Type B pancreatic cell (in vitro differentiated cells): ENCODE data around the gene MT3. TPM values are rescaled to one million over a fixed set of nuclear protein-coding genes. Genes with fewer than 3 reads are reported as not detected.

Experiments
- DNase-seq: peaks from one replicate; pipeline ENCODE4 v3.0.0; 2021; ENCODE audit warnings: mixed read lengths; ENCODE audit not compliant: unreplicated experiment; ENCODE audit errors: extremely low spot score
- H3K27ac Mint-ChIP-seq: 2 replicates; pipeline ENCODE4 v1.8.0; 2021; ENCODE audit warnings: mild to moderate bottlenecking, mixed read lengths
- H3K27me3 Mint-ChIP-seq: 2 replicates; pipeline ENCODE4 v1.8.0; 2021; ENCODE audit warnings: mixed read lengths
- H3K36me3 Mint-ChIP-seq: 2 replicates; pipeline ENCODE4 v1.8.0; 2021; ENCODE audit warnings: mixed read lengths
- H3K4me1 Mint-ChIP-seq: one replicate; pipeline ENCODE4 v1.8.0; 2021; ENCODE audit warnings: mixed read lengths; ENCODE audit not compliant: unreplicated experiment
- H3K4me3 Mint-ChIP-seq: 2 replicates; pipeline ENCODE4 v1.8.0; 2021; ENCODE audit warnings: mild to moderate bottlenecking, mixed read lengths
- H3K9me3 Mint-ChIP-seq: 2 replicates; pipeline ENCODE4 v1.8.0; 2021; ENCODE audit warnings: mixed read lengths
- total RNA-seq: library from RNA; stranded (reverse); gene quantifications from 2 replicates; pipeline ENCODE4 v1.2.1, GENCODE V29; 2021; ENCODE audit warnings: low replicate concordance
- TF ChIP-seq, protein P1 (sequence below): fragments of 200-600 bp; sonication (generic); conservative IDR thresholded peaks from 2 replicates; pipeline ENCODE4 v1.5.0; 2021; ENCODE audit warnings: antibody characterized with exemption, mild to moderate bottlenecking

Gene MT3
- total RNA-seq, 1 donor from 2014 or later, result not detected

DNA sequence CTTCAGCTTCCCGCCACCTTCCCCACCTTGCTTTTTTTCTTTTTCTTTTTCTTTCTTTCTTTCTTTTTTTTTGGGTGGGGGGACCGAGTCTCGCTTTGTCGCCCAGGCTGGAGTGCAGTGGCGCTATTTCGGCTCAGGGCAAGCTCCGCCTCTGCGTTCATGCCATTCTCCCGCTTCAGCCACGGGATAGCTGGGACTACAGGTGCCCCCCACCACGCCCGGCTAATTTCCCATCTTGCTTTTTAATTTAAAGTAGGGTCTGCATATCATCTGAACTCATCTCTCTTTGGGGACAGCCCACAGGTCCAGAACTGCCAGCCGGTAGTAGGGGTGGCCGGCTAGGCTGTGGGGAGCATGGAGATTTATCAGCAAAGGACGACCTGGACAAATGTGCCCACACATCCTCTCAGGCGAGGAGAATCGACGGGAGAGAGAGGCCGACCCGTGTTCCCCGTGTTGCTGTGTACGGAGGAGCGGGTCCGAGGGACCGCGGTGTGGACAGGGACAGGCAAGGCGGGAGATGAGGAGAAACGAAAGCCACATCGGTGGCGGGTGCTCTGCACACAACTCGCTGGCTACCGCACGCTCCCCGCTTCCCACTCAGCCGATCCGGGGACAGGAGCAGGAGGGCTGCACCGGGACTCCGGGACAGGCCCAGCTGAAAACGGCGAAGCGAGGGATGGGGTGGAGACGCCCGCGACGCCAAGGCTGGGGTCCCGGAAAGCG, 45.5 kb downstream of the MT3 start:
- Mint-ChIP-seq H3K4me1 (peaks cover 9% of the 10 kb centered on the region), H3K36me3 (no peaks in the 10 kb centered on the region), H3K4me3 (peak overlapping the region; percentile 29), H3K27me3 (peaks cover 96% of the 10 kb centered on the region), H3K27ac (no peak overlapping the region), H3K9me3 (no peaks in the 10 kb centered on the region)
- no peak for DNase-seq
- TF ChIP-seq, protein P1, sequence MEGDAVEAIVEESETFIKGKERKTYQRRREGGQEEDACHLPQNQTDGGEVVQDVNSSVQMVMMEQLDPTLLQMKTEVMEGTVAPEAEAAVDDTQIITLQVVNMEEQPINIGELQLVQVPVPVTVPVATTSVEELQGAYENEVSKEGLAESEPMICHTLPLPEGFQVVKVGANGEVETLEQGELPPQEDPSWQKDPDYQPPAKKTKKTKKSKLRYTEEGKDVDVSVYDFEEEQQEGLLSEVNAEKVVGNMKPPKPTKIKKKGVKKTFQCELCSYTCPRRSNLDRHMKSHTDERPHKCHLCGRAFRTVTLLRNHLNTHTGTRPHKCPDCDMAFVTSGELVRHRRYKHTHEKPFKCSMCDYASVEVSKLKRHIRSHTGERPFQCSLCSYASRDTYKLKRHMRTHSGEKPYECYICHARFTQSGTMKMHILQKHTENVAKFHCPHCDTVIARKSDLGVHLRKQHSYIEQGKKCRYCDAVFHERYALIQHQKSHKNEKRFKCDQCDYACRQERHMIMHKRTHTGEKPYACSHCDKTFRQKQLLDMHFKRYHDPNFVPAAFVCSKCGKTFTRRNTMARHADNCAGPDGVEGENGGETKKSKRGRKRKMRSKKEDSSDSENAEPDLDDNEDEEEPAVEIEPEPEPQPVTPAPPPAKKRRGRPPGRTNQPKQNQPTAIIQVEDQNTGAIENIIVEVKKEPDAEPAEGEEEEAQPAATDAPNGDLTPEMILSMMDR, result no peak

GRCh38 chr16:56635441-56635967, 46.2 kb downstream of the MT3 start:
- no peaks in the 10 kb centered on the region for H3K9me3 Mint-ChIP-seq
- peaks cover 96% of the 10 kb centered on the region for H3K27me3 Mint-ChIP-seq
- no peak overlapping the region for H3K27ac Mint-ChIP-seq
- peaks cover 9% of the 10 kb centered on the region for H3K4me1 Mint-ChIP-seq
- H3K36me3 Mint-ChIP-seq, result no peaks in the 10 kb centered on the region
- no peak for DNase-seq
- TF ChIP-seq, protein P1, result no peak
- no peak overlapping the region for H3K4me3 Mint-ChIP-seq

DNA sequence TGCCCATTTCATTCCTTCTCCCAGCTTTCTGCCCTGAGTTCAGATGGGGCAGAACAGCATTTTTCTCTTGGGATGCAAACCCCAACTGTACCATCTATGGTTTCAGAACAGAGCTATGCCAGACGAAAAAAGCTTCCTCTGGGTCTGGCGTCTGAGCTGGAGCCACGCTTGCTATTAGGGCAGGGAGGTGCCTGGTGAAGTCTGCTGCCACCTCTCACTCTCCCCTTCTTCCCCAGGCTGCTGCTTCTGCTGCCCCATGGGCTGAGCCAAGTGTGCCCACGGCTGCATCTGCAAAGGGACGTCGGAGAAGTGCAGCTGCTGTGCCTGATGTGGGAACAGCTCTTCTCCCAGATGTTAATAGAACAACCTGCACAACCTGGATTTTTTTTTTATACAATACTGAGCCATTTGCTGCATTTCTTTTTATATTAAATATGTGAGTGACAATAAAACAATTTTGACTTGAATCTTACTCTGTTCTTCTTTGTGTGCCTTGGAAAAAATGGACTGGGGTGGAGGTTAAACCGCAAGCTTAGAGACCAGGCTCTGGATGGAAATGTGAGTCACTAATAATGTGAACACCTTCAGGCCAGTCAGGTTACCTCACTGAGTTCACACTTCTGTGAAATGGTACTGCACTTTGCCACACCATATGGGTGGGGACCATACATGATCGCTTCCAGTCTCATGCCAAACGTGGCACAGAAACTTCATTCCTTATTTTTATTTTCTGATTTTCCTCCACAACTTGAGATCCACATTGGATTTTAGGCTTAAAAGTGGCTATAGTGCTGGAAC, 47.5 kb downstream of the MT3 start:
- H3K9me3 Mint-ChIP-seq, result no peaks in the 10 kb centered on the region
- DNase-seq, result no peak
- peaks cover 9% of the 10 kb centered on the region for H3K4me1 Mint-ChIP-seq
- H3K27me3 Mint-ChIP-seq, result peaks cover 96% of the 10 kb centered on the region
- no peak overlapping the region for H3K4me3 Mint-ChIP-seq
- TF ChIP-seq, protein P1, result no peak
- no peak overlapping the region for H3K27ac Mint-ChIP-seq
- no peaks in the 10 kb centered on the region for H3K36me3 Mint-ChIP-seq

- peaks cover 97% of the 10 kb centered on the region for H3K27me3 Mint-ChIP-seq
- no peaks in the 10 kb centered on the region for H3K9me3 Mint-ChIP-seq
- no peaks in the 10 kb centered on the region for H3K36me3 Mint-ChIP-seq
- no peak for DNase-seq
- H3K4me1 Mint-ChIP-seq, result peaks cover 5% of the 10 kb centered on the region
- TF ChIP-seq, protein P1, result no peak
- H3K4me3 Mint-ChIP-seq, result peak within 1 kb of the TSS; percentile 81
- no peak within 1 kb of the TSS for H3K27ac Mint-ChIP-seq
Measured at GRCh38 chr16:56637814-56638750, 48.8 kb downstream of the MT3 start, which contains the start of gene MT1A. TSS of gene MT1A (plus strand) at chr16:56638666. CDS start at chr16:56638739, 73 bp downstream.

GRCh38 chr16:56639045-56639444, 49.7 kb downstream of the MT3 start:
- no peaks in the 10 kb centered on the region for H3K36me3 Mint-ChIP-seq
- TF ChIP-seq, protein P1, result no peak
- DNase-seq, result no peak
- no peak overlapping the region for H3K27ac Mint-ChIP-seq
- H3K4me1 Mint-ChIP-seq, result peaks cover 5% of the 10 kb centered on the region
- H3K4me3 Mint-ChIP-seq, result no peak overlapping the region
- H3K27me3 Mint-ChIP-seq, result peaks cover 95% of the 10 kb centered on the region
- H3K9me3 Mint-ChIP-seq, result no peaks in the 10 kb centered on the region
